Activated T-cell treated with anti-CD3 and anti-CD28 coated beads for 24 hours (primary cell): ENCODE measurements around the gene FSD1L.

Source experiments
- DNase-seq: peaks from one replicate; pipeline ENCODE4 v3.0.0-alpha.2; 2020; ENCODE audit warnings: low read depth

The FSD1L gene

DNA sequence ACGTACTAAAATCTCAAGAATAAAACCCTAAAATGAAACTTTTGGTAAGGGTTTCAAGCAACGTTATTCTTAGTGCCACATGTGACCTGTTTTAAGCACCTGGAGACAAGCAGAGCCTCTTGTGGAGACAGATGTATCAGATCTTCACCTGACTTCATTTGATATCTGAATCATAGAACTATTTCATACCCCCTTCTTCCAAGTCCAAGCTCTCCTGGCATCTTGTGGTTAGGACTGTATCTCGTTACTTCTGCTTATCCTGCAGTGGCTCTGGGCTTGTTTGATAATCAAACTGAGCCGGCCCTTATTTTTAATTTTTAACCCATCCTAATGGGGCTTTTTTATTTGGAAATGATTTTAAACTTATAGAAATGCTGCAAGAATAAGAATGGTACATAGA lies 11.1 kb upstream of the FSD1L start:
- DNase-seq, result no peak

DNA sequence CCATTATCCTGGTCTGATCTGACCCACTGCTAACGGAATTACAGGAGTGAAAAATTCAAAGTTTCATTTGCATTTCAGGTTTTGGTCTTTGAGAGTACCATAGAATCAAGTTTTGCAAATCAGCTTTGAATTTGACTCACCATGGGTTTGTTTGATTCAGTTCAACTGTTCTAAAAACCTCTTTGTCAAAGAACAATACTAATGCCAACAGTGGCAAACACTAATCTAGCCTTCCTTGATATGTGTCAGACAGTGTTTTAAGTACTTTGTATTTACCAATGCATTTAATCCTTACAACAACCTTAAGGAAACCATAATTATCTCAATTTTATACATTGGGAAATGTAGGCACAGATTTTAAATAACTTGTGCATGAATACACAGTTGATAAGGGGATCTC lies 10.1 kb upstream of the FSD1L start:
- no peak for DNase-seq

DNA sequence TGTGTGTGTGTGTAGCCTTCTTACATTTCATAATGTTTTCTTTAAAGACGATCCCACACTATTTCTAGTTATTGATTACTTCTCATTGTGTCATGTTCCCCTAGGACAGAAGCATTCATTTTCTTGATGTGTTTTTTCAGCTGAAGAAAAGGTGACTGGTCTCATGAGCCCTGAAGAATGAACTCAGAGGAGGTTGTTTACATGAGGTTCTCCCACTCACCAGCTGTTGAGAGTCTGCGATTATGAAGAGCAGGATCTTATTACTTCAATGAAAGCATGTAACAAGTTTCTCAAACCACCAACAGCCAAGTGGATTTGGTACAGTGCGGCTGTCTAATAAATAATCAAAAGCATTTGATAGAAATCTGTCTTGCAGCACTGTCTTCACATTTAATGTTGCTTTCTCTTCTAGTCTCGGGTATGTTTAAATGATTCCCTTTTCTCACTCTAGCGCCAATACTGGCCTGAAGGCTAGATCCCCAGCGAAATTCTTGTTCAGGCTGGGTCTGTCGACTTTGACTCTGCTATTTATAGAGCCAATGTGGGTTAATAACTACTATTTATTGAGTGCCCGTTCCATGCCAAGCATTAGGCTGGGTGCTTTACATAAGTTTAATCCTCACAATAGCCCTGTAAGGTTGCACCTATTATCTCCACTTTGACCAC lies 9.6 kb upstream of the FSD1L start:
- no peak for DNase-seq

DNA sequence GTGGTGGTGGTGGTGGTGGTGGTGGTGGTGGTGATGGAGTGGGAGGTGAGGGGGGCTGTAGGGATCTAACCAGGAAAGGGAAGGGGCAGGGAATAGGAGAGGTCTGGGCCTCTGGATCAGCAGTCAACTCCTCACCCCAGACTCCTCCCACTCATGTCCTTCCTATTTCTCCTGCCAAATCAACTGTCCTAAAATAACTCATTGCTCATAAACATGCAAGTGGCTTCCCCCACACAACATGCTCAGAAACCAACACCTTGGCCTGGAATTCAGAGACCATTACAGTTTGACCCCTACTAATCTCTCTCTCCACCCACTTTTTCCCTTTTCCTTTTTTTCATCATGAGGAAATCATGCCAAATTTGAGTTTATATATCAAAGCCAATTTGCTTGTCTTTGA lies 8.4 kb upstream of the FSD1L start:
- no peak for DNase-seq

DNA sequence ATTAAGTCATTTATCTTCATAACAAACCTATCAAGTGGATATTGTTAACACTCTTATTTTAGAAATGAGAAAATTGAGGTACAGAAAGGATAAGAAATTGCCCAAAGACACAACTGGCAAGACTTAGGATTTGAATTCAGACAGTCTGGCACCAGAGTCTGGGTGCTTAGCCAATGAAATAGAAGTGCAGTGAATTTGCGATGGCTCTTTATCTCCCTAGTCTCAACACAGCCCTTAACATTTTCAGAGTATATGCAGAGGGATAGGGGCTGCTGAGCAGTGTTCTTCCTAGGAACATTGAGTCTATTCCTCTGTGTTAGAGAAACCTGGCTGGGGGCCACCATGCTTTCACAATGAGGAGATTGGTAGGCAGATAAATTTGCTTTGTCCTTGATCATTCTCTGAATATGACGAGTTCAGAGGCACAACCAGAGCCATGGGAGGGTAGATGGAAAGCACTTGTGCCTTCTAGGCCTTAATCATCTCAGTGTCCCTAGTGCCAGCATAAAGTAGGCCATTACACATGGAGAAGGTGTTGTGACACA lies 6.1 kb upstream of the FSD1L start:
- DNase-seq, result no peak

DNA sequence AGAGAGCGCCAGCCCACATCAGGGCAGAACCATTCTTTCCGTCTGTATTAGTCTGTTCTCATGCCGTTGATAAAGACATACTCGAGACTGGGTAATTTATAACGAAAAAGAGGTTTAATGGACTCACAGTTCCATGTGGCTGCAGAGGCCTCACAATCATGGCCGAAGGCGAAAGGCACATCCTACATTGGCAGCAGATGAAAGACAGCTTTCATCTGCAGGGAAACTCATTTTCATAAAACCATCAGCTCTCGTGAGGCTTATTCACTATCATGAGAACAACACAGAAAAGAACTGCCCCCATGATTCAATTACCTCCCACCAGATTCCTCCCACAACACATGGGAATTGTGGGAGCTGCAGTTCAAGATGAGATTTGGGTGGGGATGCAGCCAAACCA lies 4.7 kb upstream of the FSD1L start:
- DNase-seq, result no peak

DNA sequence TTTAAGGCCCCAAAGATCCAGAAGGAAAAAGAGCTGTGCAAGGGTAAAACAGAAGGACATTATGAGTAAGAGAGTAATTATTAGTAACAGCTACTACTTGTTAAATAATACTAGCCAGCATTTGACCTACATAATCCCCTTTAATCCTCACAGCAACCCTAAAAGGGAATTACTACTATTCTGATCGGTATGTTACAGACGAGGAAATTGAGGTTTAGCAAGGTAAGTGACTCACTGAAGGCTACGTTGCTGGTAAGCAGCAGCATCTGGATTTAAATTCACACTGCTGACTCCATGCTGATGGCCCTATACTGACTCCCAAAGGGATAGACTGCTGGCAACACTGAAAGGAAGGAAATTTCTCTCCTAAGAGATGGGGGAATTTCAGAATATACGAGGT lies 3.7 kb upstream of the FSD1L start:
- no peak for DNase-seq

DNA sequence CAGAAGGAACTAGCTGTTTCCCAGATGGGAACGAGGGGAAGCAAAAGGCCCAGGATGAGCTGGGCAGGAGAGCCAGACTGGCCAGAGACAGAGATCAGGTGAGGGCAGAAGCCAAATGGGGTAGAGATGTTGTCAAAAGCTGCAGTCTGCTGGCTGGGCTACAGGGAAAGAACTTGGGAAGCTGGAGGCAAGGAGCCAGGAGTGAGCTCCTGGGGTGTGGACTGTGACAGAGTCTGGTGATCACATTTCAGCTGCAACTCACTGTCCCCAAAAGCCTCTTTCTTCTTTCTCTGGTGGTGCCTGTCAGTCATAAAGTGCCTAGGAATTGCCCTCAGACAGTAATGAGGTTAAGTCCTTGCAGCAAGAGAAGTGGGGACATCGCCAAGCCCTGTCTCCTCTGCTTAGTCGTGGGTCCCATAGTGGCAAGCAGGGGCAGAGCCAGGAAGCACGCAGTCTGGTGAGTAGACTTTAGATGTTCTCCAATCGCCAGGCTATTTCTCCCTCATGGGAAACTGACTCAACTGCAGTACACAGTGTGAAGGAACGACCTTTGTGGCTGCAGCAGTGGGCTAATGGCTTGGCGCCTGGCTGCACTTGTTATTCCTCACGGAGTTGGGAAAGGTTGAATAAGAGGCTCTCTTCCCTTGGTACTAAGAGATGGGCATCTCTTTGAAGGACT lies 2.5 kb upstream of the FSD1L start:
- DNase-seq, result no peak

DNA sequence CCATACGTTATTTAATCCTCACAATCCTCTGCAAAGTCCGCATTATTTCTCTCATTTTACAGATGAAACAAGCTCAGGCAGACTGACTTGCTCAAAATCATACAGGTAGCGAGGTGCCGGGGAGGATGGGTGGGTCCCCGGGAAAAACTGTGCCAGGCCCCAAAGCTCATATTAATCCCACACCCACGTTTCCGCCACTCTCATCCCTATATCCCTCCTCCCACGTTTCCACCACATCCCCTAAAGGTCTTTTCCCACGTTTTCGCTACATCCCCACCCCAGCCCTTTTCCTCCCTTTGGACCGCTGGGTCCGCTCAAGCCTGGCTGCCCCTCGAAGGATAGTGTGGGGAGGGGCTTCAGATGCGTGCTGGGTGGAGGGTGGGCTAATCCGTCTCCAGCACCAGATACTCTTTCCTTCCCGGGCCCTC lies 434 bp upstream of the FSD1L start:
- no peak for DNase-seq

DNA sequence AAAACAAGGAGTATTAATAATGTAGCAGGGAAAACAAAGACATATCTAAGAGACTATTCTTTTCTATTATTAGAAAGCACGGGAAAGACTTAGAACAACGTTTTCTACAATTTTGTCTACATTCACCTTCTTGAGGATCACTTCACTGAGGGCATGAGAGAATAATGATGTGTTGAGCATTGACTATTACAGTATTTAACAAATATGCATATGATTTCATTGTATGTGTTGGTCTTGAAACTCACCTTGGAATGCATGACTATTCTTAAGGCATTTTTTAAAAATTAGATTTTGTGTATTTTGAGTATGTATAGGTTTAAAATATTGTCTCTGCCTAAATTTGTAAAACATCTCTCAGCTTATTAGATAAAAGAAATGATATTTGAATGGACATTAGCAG lies 1.2 kb downstream of the FSD1L start:
- DNase-seq, result no peak

DNA sequence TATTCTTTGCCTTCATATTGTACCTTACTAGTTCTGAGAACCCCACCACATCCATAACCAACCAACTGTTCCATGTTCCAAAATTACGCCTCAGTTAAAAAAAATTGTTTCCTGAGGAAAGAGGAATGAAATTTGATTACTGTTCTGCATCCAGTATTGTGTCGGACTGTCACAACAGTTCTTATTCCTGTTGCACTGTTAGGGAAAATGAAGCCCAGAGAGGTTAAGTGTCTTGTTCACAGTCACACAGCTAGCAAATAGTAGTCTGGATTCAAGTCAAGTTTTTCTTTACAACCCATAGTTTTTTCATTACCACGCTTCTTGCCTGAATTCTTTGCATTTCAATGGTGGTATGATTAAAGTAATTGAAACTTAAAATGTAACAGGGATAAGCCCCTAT lies 4.4 kb downstream of the FSD1L start:
- DNase-seq, result no peak

DNA sequence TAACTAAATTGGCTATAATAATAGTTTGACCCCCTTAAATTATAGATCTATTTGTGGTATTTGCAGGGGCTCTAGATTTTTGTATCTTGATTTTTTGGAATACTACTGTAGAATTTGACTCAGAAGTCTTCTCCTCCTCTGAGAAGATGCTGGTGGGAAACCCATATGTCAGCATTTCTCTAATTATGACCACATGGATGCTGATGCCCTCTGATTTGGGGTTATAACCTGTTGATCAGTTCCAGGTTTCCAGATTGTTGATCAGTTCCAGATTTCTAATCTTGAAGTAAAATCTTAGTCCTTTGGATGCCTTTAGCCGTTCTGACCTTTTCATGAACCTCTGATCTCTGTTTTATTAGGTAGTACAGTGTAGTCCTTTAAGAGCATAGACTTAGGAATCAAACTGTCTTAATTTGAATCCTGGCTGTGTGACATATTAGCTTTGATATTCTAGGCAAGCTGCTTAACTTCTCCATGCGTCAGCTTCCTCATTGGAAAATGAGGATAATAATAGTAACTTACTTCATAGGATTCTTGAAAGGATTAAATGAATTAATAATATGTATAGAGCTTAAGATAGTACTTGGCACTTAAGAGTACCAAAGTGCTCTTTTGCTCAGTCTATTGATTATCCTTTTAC lies 8.1 kb downstream of the FSD1L start:
- no peak for DNase-seq

DNA sequence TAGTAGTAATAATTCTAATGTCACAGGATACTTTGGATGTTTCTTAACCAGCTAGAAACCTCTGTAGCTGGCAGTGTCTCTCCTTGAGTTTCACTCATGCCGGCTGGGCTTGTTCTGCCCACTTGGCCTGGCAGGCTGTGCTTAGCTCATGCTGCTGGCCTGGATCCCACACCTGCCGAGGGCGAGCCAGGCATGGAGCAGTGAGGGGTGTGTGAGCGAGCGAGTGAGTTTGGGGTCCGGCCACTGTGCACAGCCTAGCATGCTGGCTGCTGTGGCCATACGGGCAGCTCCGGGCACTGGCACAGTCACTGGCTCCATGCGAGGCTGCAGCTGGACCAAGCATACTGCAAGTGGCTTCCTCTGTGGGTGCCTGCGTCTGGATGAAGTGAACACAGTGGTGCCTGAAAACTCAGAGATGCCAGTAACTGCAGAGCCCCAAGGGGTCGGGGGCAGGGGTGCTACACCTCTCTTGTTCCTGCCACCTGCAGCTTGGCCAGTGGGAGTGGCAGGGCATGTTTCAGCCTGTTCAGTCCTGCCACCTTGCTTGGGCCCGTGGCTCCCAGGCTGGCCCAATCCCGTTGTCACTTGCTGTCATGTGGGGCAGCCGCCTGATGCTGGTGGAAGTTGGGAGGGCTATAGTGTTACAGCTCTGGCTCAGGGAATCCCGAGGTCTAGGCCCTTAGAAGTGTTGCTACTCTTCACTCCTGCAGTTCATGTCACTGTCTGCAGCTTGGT lies 9.9 kb downstream of the FSD1L start:
- DNase-seq, result no peak

DNA sequence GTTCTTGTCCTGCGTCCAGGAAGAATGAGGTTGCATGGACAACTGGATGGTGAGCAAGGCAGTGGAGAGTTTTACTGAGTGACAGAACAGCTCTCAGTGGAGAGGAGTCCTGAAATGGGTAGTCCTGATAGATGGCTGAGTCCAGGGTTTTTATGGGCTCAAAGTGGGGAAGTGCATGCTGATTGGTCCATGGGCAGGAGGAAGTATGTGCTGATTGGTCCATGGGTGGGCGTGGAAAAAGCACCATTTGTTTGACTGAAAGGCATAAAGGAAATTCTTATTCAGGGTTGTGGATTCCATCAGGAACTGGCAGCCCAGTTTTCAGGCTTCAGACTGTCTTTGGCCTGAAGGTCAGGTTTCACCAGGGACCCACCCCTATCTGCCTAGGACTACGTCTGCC lies 10.6 kb downstream of the FSD1L start:
- DNase-seq, result no peak

DNA sequence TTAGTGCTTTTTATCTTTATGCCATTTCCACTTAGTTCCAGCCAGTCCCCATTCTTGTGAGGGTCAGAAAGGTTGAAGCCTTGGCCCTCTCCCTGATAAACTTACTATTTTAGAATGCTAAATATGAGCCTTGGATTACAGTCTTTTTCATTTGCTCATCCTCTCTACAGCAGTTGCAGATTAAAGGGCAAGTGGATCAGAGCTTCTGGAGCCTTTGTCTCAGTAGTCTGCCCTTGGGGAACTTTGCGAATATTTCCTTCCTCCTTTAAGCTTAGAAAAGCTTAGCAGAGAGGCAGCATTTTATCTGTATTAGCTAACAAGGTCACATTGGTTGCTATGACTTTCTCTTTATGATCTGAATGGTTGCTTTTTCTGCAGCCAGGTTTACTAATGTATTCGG lies 11.5 kb downstream of the FSD1L start:
- DNase-seq, result no peak

DNA sequence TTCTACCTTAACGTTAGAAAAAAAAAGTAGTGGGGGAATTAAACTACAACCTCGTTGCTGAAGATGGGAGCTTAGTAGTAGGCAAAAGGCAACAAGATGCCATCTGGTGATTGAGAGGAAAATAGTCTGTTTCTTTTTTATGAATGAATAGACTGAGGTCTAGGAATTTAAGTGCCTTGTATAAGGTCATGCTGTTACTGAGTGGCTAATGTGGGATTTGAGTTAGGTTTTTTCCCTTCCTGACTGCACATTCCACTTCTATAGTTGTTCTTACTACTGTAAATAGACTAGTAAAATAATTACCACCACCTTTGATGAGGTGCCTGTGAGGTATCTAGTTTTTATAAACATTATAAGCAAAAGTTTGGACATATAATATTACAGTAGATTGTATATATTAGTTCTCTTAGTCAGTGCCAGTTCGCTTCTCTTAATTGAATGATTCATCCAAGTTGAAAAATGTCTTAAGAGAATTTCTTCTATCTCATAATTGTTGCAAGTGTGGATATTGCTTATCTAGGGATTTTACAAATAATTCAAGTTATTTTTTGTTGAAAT lies 19.1 kb downstream of the FSD1L start:
- no peak for DNase-seq

DNA sequence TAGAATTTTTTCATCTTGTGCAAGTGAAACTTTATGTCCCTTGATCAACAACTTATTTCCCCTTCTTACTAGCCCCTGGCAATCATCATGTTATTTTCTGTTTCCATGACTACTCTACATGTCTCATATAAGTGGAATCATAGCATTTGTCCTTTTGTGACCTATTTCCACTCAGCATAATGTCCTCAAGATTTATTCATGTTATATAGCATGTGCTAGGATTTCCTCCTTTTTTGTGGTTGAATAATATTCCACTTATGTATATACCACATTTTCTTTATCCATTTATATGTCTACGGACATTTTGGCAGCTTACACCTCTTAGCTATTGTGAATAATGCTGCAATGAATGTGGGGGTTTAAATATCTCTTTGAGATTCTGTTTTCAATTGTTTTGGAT lies 21.0 kb downstream of the FSD1L start:
- DNase-seq, result no peak

DNA sequence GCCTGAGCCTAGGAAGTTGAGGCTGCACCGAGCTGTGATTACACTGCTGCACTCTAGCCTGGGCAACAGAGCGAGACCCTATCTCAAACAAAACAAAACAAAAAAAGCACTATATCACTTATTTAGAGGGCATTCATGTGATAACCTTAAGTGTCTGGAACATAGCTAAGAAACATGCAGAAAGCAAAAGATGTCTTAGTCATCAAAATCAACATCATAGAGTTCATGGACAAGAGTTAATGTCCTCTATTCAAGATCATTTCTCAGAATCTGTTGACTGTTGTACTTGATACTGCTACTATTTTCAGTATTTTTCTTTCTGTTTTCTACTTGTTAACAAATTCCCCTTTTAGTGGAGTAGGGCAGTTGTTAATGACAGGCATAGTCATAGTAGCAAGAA lies 25.4 kb downstream of the FSD1L start:
- DNase-seq, result no peak

DNA sequence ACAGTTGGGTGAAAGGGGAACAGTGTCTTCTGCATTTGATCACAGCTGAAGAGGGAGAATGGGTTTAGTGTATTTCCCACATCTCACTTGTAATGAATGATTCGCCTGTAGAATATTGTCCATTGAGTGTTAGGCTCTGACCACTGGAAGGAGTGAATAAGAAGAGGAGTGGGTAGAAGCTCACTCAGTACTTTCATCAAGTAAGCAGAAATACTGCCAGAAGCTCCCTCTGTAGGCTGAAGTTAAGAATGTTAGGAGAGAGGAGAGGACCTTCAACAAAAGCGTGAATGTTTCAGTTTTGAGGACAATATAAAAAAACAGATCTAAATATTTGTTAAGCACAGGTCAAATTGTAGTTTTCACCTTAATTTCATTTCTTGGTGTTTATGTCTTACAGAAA lies 27.5 kb downstream of the FSD1L start:
- DNase-seq, result no peak

DNA sequence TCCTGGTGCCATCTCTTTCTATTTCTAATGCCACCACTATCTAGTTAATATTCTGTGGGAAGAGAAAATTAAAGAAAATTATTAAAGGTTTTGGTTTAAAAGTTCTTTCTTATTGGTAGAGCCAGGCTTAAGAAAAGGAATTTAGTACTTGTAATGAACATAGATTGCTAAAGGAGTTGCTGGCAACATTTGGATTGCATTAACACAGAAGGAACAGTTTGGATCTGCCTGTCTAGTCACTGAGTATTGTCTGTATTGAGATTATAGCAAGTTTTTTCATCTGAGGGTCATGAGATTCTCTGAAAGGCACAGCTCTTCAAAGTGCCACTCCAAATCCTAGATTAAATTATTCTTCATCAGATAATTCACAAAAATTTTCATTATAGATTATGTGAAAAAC lies 32.0 kb downstream of the FSD1L start:
- DNase-seq, result no peak

DNA sequence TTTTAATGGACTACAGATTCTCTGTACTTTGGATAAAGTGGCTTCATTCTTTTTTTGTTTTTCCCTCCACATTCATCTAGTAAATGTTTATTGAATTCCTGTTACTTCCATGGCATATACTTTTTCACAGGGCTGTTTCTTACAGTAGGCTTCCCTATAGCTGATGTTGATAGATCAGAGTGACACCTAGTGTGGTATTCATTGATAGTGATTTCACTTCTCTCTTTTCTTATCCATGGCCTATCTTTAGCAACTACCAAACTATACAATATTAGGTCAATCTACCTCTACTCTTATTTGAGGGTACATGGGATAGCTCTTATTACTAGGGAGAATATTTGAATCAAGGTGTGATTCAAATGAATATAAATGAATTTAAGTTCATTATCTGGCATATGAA lies 35.8 kb downstream of the FSD1L start:
- DNase-seq, result no peak

DNA sequence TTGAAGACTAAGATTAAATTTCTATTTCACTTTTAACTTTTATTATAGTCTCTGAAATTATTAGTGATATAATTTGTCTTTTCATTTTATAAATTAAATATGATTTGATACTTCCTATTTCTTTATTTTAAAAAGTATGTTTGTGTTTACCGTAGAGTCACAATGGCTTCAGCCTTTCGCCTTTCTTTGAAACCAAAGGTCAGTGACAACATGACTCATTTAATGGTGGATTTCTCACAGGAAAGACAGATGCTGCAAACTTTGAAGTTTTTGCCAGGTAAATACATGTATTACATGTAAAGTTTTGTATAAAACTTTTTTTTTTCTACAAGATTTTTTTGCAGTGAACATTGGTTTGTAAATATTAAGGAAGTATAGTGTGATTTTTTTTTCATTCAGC lies 36.4 kb downstream of the FSD1L start:
- DNase-seq, result no peak
